Panc1 (cell line): ENCODE results near the gene SOX1. TPM values are rescaled to one million over a fixed set of nuclear protein-coding genes. Genes with fewer than 3 reads are reported as not detected.

Experiments
- ATAC-seq: fragments of 200-7000 bp; cut with Tn5 transposase; 2 replicates; pipeline ENCODE4 v1.9.1; 2020; ENCODE audit warnings: mild to moderate bottlenecking, moderate library complexity
- BruUV-seq: library from RNA; stranded (reverse); fragments of 400-500 nt; replicated peaks from 2 replicates; lab custom pipeline; 2021; lab: Mats Ljungman, UMichigan
- CTCF ChIA-PET: fragments of 300-600 bp; sonication (Branson Sonifier 250); formaldehyde crosslinking; loops from one replicate; lab custom pipeline; 2022; ENCODE audit warnings: antibody characterized with exemption; lab: Charles Lee
- POLR2A ChIA-PET: fragments of 300-600 bp; sonication (Branson Sonifier 250); formaldehyde crosslinking; loops from one replicate; lab custom pipeline; 2022; ENCODE audit warnings: antibody characterized with exemption; lab: Charles Lee
- DNase-seq: peaks from one replicate; pipeline ENCODE4 v3.0.0-alpha.2; 2010; ENCODE audit warnings: low read depth, low spot score
- H3K27ac ChIP-seq: 2 replicates; pipeline ENCODE4 v1.5.1; 2011; ENCODE audit warnings: mild to moderate bottlenecking, low read length, inconsistent platforms
- H3K27me3 ChIP-seq: fragments of 200-500 bp; sonication (Bioruptor generic); 2 replicates; pipeline ENCODE4 v1.6.0; 2014; ENCODE audit warnings: low read length, inconsistent platforms; ENCODE audit not compliant: control insufficient read depth, insufficient read depth
- H3K36me3 ChIP-seq: fragments of 200-500 bp; sonication (Bioruptor generic); 2 replicates; pipeline ENCODE4 v1.5.1; 2014; ENCODE audit warnings: inconsistent platforms, mild to moderate bottlenecking, low read length, moderate library complexity; ENCODE audit not compliant: control insufficient read depth, insufficient read depth
- H3K4me1 ChIP-seq: 2 replicates; pipeline ENCODE4 v1.5.1; 2011; ENCODE audit warnings: inconsistent platforms, mild to moderate bottlenecking, low read length, moderate library complexity; ENCODE audit not compliant: control insufficient read depth, insufficient read depth
- H3K4me3 ChIP-seq, 2 experiments: 2 replicates each; pipeline ENCODE4 v1.5.1; 2011 to 2012; ENCODE audit warnings: low read depth in 2 of 2, low read length in 2 of 2, mild to moderate bottlenecking in 2 of 2, inconsistent platforms in 1 of 2, moderate library complexity in 1 of 2
- H3K9me3 ChIP-seq: fragments of 200-500 bp; sonication (Bioruptor generic); 2 replicates; pipeline ENCODE4 v1.5.1; 2014; ENCODE audit warnings: low read depth, mild to moderate bottlenecking, inconsistent platforms, low read length, moderate library complexity; ENCODE audit not compliant: control insufficient read depth, insufficient read depth
- CTCF ChIP-seq: fragments of 450-650 bp; IDR thresholded peaks from 2 replicates; pipeline ENCODE4 v1.5.1; 2017; ENCODE audit warnings: mild to moderate bottlenecking
- POLR2AphosphoS5 ChIP-seq: IDR thresholded peaks from 2 replicates; pipeline ENCODE4 v1.6.1; 2012; ENCODE audit warnings: mild to moderate bottlenecking, low read depth, low read length, moderate library complexity
- REST ChIP-seq, 2 experiments: IDR thresholded peaks; 2 replicates each; pipeline ENCODE4 v1.6.1; 2011 to 2012; ENCODE audit warnings: low read depth in 2 of 2, control low read depth in 1 of 2, low read length in 1 of 2, mild to moderate bottlenecking in 1 of 2, moderate library complexity in 1 of 2; ENCODE audit not compliant: insufficient read depth in 1 of 2
- SIN3A ChIP-seq: IDR thresholded peaks from 2 replicates; pipeline ENCODE4 v1.6.1; 2012; ENCODE audit warnings: low read depth, mild to moderate bottlenecking, low read length, moderate library complexity, borderline replicate concordance; ENCODE audit not compliant: insufficient read depth
- TCF7L2 ChIP-seq: IDR thresholded peaks from 2 replicates; pipeline ENCODE4 v1.6.1; 2011; ENCODE audit warnings: mild to moderate bottlenecking, low read depth, low read length, inconsistent platforms
- in situ Hi-C: cut with HindIII; loops from 2 replicates; pipeline ENCODE4 v1.10.0; 2016; ENCODE audit warnings: low sequenced_read_pairs, low pct_unique_long_range_greater_than_20kb
- intact Hi-C: fragments of 100-400 bp; cut with micrococcal nuclease; formaldehyde crosslinking; loops from one replicate; pipeline ENCODE4 v1.10.0; 2022; ENCODE audit not compliant: unreplicated experiment
- total RNA-seq: library from RNA; stranded (reverse); gene quantifications from one replicate; pipeline ENCODE4 v1.2.1, GENCODE V29; 2021; ENCODE audit not compliant: unreplicated experiment

SOX1 gene
- total RNA-seq, 1 experiment from 2014 or later: not detected

GRCh38 chr13:112056284-112056727 is 10.6 kb upstream of the SOX1 start:
- ChIA-PET CTCF (no interaction called here), POLR2A (no interaction called here)
- no peak overlapping the region for H3K27ac ChIP-seq
- no peaks in the 10 kb centered on the region; the same call in 1 of the 2 replicates for H3K27me3 ChIP-seq
- no peak overlapping the region for H3K4me3 ChIP-seq
- in situ Hi-C loops (no loop called here), intact Hi-C loops (no loop called here)
- H3K36me3 ChIP-seq: no peaks in the 10 kb centered on the region
- no TSS peak for BruUV-seq
- ATAC-seq: no peak
- no peak for DNase-seq
- TF ChIP-seq SIN3A (no peak), CTCF (no peak), REST (IDR thresholded peaks at IDR 0.05; ENCODE audit: insufficient read depth in 1 of 2, low read depth in 2 of 2, low read length in 1 of 2) (no peak), TCF7L2 (no peak), POLR2AphosphoS5 (no peak)
- H3K4me1 ChIP-seq: no peaks in the 10 kb centered on the region
- no peaks in the 10 kb centered on the region for H3K9me3 ChIP-seq

- in situ Hi-C loops: no loop called here
- no TSS peak for BruUV-seq
- ATAC-seq: no peak
These were observed 10.1 kb upstream of the SOX1 start for GRCh38 chr13:112056739-112057438.

More at GRCh38 chr13:112056739-112057438, 10.1 kb upstream of the SOX1 start:
- TF ChIP-seq REST (IDR thresholded peaks at IDR 0.05; ENCODE audit: insufficient read depth in 1 of 2, low read depth in 2 of 2, low read length in 1 of 2) (no peak), TCF7L2 (no peak), SIN3A (no peak), POLR2AphosphoS5 (no peak), CTCF (no peak)
- Histone ChIP-seq H3K4me1 (no peaks in the 10 kb centered on the region), H3K27me3 (no peaks in the 10 kb centered on the region; the same call in 1 of the 2 replicates), H3K27ac (no peak overlapping the region), H3K36me3 (no peaks in the 10 kb centered on the region), H3K4me3 (no peak overlapping the region), H3K9me3 (no peaks in the 10 kb centered on the region)
- ChIA-PET POLR2A (no interaction called here), CTCF (no interaction called here)
- DNase-seq: no peak
- intact Hi-C loops: no loop called here
